Activated CD8-positive, alpha-beta memory T cell treated with anti-CD3 and anti-CD28 coated beads for 1 hour (primary cell): ENCODE results near the gene MAST2.
"Not testable (repeated sequence)": the region's sequence is repeated elsewhere in the genome, so short reads cannot be mapped to it uniquely, and the experiment has no call there.

Experiments
- DNase-seq, 2 donors: peaks; one replicate each; pipeline ENCODE4 v3.0.0-alpha.2; 2020; ENCODE audit warnings: low read depth in 1 of 2; ENCODE audit errors: extremely low read depth in 1 of 2

The MAST2 gene

GRCh38 chr1:45809761-45810160, 6.3 kb downstream of the MAST2 start:
- no peak for DNase-seq

- DNase-seq = no peak
Observed at GRCh38 chr1:45814776-45815175, 11.4 kb downstream of the MAST2 start.

GRCh38 chr1:45815667-45816458, 12.5 kb downstream of the MAST2 start:
- no peak for DNase-seq

DNA sequence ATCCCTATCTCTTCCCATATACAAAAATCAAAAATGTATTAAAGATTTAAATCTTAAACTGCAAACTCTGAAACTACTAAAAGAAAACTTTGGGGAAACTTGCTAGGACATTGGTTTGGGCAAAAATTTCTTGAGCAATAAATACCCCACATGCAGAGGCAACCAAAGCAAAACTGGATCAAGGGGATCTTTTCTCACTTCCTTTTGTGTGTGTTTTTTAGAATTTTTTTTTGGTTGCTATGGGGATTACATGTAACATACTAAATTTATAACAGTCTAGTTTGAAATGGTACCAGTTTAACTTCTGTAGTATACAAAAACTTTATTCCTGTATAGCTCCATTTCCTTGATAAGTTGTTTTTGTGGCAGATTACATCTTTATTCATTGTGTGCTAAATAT, 16.8 kb downstream of the MAST2 start:
- DNase-seq = no peak

GRCh38 chr1:45820788-45821187, 17.4 kb downstream of the MAST2 start:
- DNase-seq = no peak

DNA sequence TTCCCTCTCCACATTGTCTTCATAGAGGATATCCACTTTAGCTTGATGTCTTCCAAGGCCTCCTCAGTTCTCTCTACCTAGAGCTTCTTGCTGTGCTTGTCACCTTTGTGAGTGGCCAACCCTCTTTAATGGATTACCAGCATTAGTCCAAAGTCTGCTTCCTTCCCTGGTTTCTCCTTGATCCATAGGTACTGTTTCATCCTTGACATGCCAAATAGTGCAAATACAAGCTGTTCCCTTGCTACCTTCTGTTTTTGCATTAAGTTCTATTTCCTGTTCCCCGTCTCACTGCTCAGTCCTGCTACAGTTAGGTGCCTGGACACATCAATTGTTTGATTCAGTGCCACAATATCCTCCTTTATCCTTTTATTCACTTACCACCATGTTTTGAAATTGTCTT, 19.2 kb downstream of the MAST2 start:
- no peak for DNase-seq

DNA sequence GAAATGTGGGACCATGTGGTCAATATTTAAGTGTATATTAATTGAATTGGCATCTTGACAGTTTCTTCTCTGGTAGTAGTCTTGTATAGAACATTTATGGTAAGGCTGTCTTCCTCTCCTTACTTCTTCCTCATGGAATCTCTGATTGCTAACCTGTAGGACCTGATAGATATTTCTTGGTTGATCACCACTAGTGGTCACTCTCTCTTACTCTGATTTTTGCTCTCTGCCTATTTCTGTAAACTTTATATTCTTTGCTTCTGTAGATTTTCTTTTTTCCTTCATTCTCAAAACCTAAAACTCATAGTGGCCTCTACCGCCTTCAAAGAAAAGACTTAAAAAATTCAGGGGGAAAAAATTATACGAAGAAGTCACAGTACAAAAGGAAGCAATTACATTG, 21.2 kb downstream of the MAST2 start:
- no peak for DNase-seq

GRCh38 chr1:45827256-45827655, 23.8 kb downstream of the MAST2 start:
- no peak for DNase-seq

DNA sequence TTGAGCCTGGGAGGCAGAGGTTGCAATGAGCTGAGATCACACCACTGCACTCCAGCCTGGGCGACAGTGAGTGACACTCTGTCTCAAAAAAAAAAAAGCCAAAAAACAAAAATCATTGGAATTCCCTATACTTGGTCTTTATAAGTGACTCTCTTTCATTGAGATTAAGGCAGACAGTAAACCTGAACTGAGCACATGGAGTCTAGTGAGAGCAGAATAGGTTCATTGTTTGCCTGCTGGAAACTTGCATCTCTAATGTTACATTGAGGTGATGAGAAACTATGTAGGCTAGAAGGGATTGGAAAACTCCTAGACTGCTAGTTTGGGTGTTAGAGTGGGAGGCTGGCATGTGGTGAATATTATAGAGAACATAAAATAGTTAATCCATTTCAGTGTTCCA, 25.4 kb downstream of the MAST2 start:
- no peak for DNase-seq

DNA sequence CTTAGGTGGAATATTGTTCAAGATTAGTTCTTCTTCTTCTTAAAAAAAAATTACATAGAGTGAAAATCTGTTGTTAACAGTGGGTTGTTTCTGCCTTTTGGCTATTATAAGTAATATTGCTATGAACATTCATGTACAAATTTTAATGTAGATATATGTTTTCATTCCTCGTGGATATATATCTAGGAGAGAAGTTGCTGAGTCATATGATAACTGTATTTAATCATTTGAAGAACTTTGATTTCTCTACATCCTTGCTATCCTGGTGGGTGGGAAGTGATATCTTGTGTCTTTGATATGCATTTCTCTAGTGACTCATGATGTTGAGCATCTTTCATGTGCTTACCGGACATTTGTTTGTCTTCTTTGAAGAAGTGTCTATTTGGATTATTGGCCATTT, 29.9 kb downstream of the MAST2 start:
- no peak for DNase-seq

- DNase-seq = no peak
Observed at GRCh38 chr1:45834689-45835088, 31.3 kb downstream of the MAST2 start.

- DNase-seq = no peak
Observed at GRCh38 chr1:45836451-45836850, 33.0 kb downstream of the MAST2 start.

- not testable (repeated sequence) for DNase-seq
Observed at GRCh38 chr1:45836861-45837260, 33.4 kb downstream of the MAST2 start.

DNA sequence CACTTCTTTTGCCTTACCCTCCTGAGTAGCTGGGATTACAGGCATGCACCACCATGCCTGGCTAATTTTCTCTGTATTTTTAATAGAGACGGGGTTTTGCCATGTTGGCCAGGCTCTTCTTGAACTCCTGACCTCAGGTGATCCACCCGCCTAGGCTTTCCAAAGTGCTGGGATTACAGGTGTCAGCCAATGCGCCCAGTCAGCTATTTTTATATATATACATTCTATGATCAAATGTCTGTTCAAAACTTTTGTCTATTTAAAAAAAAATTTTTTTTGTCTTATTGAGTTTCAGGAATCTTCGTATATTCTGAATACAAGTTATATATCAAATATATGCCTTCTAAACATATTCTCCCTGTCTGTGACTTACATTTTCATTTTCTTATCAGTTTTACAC, 34.9 kb downstream of the MAST2 start:
- not testable (repeated sequence) for DNase-seq

GRCh38 chr1:45840704-45841103, 37.3 kb downstream of the MAST2 start:
- DNase-seq = no peak

DNA sequence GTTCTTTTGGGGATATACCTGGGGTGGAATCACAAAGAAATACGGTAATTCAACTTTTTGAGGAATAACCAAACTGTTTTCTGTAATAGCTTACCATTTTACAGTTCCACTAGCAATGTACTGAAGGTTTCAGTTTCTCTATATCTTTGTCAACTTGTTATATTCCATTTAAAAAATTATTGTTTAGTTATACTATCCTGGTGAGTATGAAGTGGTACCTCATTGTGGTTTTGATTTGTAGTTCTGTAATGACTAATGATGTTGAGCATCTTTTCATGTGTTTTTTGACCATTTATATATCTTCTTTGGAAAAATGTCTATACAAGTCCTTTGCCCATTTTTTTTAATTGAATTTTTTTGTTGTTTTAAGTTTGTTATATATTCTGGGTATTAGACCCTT, 39.4 kb downstream of the MAST2 start:
- no peak for DNase-seq

- no peak for DNase-seq
Observed at GRCh38 chr1:45843474-45843905, 40.1 kb downstream of the MAST2 start.

DNA sequence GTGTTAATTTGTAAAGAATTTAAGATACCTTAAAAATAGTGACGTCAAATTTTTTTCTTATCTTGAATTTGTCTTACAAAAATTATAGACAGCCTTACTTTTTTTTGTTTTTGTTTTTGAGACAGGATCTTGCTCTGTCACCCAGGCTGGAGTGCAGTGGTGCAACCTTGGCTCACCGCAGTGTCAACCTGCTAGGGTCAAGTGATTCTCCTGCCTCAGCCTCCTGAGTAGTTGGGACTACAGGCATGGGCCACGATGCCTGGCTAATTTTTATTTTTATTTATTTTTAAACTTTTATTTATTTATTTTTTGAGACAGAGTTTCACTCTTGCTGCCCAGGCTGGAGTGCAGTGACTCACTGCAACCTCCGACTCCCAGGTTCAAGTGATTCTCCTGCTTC, 40.6 kb downstream of the MAST2 start:
- DNase-seq = not testable (repeated sequence)

DNA sequence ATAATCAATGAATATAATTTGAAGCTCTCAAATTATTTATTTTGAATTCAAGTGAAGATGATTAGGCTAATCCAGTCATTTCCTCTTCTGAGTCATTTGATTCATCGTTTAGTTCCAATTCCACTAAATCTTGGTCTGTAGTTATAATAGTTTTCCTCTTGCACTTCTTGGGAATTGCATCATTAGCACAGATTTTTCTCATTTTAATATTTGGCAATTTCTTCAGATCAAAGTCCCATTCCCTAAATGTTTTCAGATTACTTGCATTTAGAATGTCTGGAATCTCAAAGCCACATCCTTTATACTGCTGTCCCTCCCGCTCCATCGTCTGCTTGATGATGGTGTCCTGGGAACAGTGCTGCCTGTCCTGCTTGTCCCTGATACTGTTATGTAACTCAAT, 43.5 kb downstream of the MAST2 start:
- DNase-seq = no peak

- DNase-seq = no peak
Observed at GRCh38 chr1:45848097-45848496, 44.7 kb downstream of the MAST2 start.

GRCh38 chr1:45848714-45849113, 45.3 kb downstream of the MAST2 start:
- no peak for DNase-seq

GRCh38 chr1:45850017-45850416, 46.6 kb downstream of the MAST2 start:
- no peak for DNase-seq

DNA sequence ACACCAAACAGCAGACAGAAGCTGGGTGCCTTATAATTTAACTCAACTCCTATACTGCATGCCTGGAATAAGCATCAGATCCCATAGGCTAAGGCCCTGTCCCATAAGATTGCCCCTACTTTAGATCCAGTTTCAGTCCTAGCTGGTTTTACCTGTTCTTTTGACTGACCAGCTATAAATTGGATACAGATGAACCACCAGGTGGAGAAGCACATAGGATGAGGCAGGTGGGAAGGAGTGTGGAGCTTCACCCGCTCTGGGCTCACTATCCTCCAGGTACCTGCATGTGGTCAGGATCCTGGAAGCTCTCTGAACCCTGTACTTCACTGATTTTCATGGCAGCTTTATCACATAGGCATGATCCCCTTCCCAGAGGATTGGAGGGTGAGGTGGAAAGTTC, 51.3 kb downstream of the MAST2 start:
- DNase-seq = no peak
